Esophagus squamous epithelium (tissue), 4 donors: ENCODE measurements around the gene SMAD5.

ENCODE experiments used
- POLR2A ChIP-seq, 4 donors: fragments of 450-650 bp; IDR thresholded peaks; one replicate each; pipeline ENCODE4 v1.6.1; 2017; ENCODE audit warnings: antibody characterized with exemption in 4 of 4, mild to moderate bottlenecking in 4 of 4, moderate library complexity in 3 of 4
- TF ChIP-seq, protein P1 (sequence below), 6 experiments: fragments of 450-650 bp in 4 of 6; fragments of 200-600 bp in 2 of 6; sonication (generic) in 2 of 6; IDR thresholded peaks; one replicate each; pipeline ENCODE4 v1.5.1; 2016 to 2019; ENCODE audit warnings: antibody characterized with exemption in 6 of 6, mild to moderate bottlenecking in 4 of 6, moderate library complexity in 4 of 6

DNA sequence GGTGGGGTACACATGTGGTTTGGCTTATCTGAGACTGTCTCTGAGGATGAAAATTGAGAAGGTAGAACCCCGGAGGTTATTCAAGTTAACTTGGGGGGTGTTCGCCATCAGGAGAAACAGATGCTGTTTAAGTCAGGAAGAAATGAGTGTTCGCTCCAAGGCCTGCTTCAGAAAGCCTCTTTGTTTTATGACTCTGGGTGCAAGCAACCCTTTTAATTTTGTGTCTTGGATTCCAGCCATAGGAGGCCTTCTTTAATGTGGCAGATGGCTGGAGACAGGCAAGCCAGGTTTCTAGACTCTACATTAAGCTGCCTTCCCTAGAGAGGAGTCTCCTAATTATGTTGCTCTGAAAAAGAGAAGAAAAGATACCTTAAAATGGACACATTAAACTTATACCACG lies 4.2 kb upstream of the SMAD5 start:
- TF ChIP-seq, protein P1, sequence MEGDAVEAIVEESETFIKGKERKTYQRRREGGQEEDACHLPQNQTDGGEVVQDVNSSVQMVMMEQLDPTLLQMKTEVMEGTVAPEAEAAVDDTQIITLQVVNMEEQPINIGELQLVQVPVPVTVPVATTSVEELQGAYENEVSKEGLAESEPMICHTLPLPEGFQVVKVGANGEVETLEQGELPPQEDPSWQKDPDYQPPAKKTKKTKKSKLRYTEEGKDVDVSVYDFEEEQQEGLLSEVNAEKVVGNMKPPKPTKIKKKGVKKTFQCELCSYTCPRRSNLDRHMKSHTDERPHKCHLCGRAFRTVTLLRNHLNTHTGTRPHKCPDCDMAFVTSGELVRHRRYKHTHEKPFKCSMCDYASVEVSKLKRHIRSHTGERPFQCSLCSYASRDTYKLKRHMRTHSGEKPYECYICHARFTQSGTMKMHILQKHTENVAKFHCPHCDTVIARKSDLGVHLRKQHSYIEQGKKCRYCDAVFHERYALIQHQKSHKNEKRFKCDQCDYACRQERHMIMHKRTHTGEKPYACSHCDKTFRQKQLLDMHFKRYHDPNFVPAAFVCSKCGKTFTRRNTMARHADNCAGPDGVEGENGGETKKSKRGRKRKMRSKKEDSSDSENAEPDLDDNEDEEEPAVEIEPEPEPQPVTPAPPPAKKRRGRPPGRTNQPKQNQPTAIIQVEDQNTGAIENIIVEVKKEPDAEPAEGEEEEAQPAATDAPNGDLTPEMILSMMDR (IDR thresholded peaks at IDR 0.05): no peak
- no peak for TF ChIP-seq POLR2A (IDR thresholded peaks at IDR 0.05)
